ENCODE data around the gene KMT5B. TPM values are rescaled to one million over a fixed set of nuclear protein-coding genes. Genes with fewer than 3 reads are reported as not detected.

Gene KMT5B
- total RNA-seq, 4 donors from 2014 or later, result 57.4 to 84.2 (median 67.4) TPM

GRCh38 chr11:68122936-68123539, 90.1 kb downstream of the KMT5B start:
- H3K27me3 ChIP-seq, result no peaks in the 10 kb centered on the region
- peaks cover 42 to 50% of the 10 kb centered on the region in 2 donors for H3K4me1 ChIP-seq
- peak overlapping the region; percentile 73 to 87 (median 80) for H3K27ac ChIP-seq
- TF ChIP-seq POLR2A (IDR thresholded peaks at IDR 0.05) (peak in 1 of 2 donors; percentile 47), CTCF (IDR thresholded peaks at IDR 0.05) (no peak)
- 65 to 79% methylated on average over 8 to 9 of the region's 9 CpGs for WGBS, 2 donors
- H3K36me3 ChIP-seq, result no peaks in the 10 kb centered on the region
- peak; percentile 71 to 88 for DNase-seq
- intact Hi-C loops (cut with DNase I), result loop anchor here (5.0 kb wide), 1 partner anchor 81 kb away; no protein-coding TSS in a partner anchor
- H3K4me3 ChIP-seq (replicated peaks in 1 of 3), result no peak overlapping the region
- no peaks in the 10 kb centered on the region for H3K9me3 ChIP-seq

GRCh38 chr11:68121067-68121899, 91.8 kb downstream of the KMT5B start, which contains the start of gene CHKA:
CHKA (minus strand) TSS chr11:68121388; CDS start chr11:68121177, 211 bp downstream.
- DNase-seq, result peak; percentile 95
- Histone ChIP-seq H3K36me3 (no peaks in the 10 kb centered on the region), H3K9me3 (no peaks in the 10 kb centered on the region), H3K4me1 (peaks cover 44 to 47% of the 10 kb centered on the region in 2 donors), H3K4me3 (replicated peaks in 1 of 3) (peak within 1 kb of the TSS; percentile 19 to 64 (median 57)), H3K27me3 (no peaks in the 10 kb centered on the region), H3K27ac (peak within 1 kb of the TSS; percentile 91 to 98 (median 97))
- peak; percentile 98 to 100 for TF ChIP-seq POLR2A (IDR thresholded peaks at IDR 0.05)
- TF ChIP-seq CTCF (IDR thresholded peaks at IDR 0.05), result no peak
- 0 to 2% methylated on average over 9 to 17 of the region's 107 CpGs for WGBS, 2 donors
- intact Hi-C loops (cut with DNase I), result loop anchor here (5.0 kb wide), 1 partner anchor 79 kb away; no protein-coding TSS in a partner anchor

- peak; percentile 71 to 73 for DNase-seq
- intact Hi-C loops (cut with DNase I), result loop anchor here (5.0 kb wide), 1 partner anchor 78 kb away; no protein-coding TSS in a partner anchor
- TF ChIP-seq POLR2A (IDR thresholded peaks at IDR 0.05) (no peak), CTCF (IDR thresholded peaks at IDR 0.05) (no peak)
- H3K9me3 ChIP-seq, result no peaks in the 10 kb centered on the region
- peak overlapping the region in 2 of 3 donors; percentile 57 to 64 for H3K4me3 ChIP-seq (replicated peaks in 1 of 3)
- H3K27me3 ChIP-seq, result no peaks in the 10 kb centered on the region
- 2 to 5% methylated on average over 18 to 30 of the region's 73 CpGs for WGBS, 2 donors
- H3K4me1 ChIP-seq, result peaks cover 46 to 50% of the 10 kb centered on the region in 2 donors
- H3K36me3 ChIP-seq, result no peaks in the 10 kb centered on the region
- H3K27ac ChIP-seq, result peak overlapping the region; percentile 77 to 97 (median 84)
Measured at GRCh38 chr11:68120273-68121066, 92.6 kb downstream of the KMT5B start.

- peak; percentile 80 for DNase-seq
- H3K36me3 ChIP-seq, result no peaks in the 10 kb centered on the region
- intact Hi-C loops (cut with DNase I), result no loop called here
- 22 to 30% methylated on average over 4 of the region's 4 CpGs for WGBS, 2 donors
- H3K27me3 ChIP-seq, result no peaks in the 10 kb centered on the region
- no peaks in the 10 kb centered on the region for H3K9me3 ChIP-seq
- peak overlapping the region; percentile 75 to 97 (median 77) for H3K27ac ChIP-seq
- peaks cover 50 to 53% of the 10 kb centered on the region in 2 donors for H3K4me1 ChIP-seq
- TF ChIP-seq POLR2A (IDR thresholded peaks at IDR 0.05) (peak in 1 of 2 donors; percentile 23), CTCF (IDR thresholded peaks at IDR 0.05) (no peak)
- H3K4me3 ChIP-seq (replicated peaks in 1 of 3), result peak overlapping the region in 1 of 3 donors; percentile 57
Measured at GRCh38 chr11:68118706-68119448, 94.2 kb downstream of the KMT5B start.

All from thyroid gland (tissue), 4 donors.